ENCODE results near the gene IQCH. TPM values are rescaled to one million over a fixed set of nuclear protein-coding genes. Genes with fewer than 3 reads are reported as not detected.

The IQCH gene
- total RNA-seq, 1 experiment from 2014 or later, result 1.1 TPM

- H3K4me1 ChIP-seq (ENCODE audit: insufficient read depth, low read length), result no peaks in the 10 kb centered on the region
- Mint-ChIP-seq H3K4me3 (no peak overlapping the region), H3K36me3 (ENCODE audit: insufficient read depth in 1 of 3, low read depth in 3 of 3) (peaks cover 0 to 9% (median 0%) of the 10 kb centered on the region in 3 experiments; a peak in 2 of 7 replicates), H3K27me3 (ENCODE audit: low read depth) (no peaks in the 10 kb centered on the region), H3K9me3 (no peaks in the 10 kb centered on the region), H3K4me1 (no peaks in the 10 kb centered on the region), H3K27ac (no peak overlapping the region)
- H2AFZ ChIP-seq (ENCODE audit: low read length), result no peak overlapping the region
- H3K9ac ChIP-seq (ENCODE audit: extremely low read depth, insufficient read length, low read length), result no peak overlapping the region
- H3K56ac ChIP-seq (ENCODE audit: insufficient read length, low read depth, low read length), result no peak overlapping the region
- no peak overlapping the region for H3K4me2 ChIP-seq (ENCODE audit: insufficient read depth, insufficient read length, low read length)
- no peaks in the 10 kb centered on the region for H3K23me2 ChIP-seq (ENCODE audit: insufficient read length, low read depth, low read length, poor library complexity, severe bottlenecking)
- H3K79me2 ChIP-seq (ENCODE audit: insufficient read depth, low read length), result no peaks in the 10 kb centered on the region
- no peak overlapping the region for H2BK15ac ChIP-seq (ENCODE audit: low read depth, low read length)
- H3K9me3 ChIP-seq (ENCODE audit: control insufficient read depth, low read depth, low read length), result no peaks in the 10 kb centered on the region
- H2BK120ac ChIP-seq (ENCODE audit: low read depth, low read length, poor library complexity, severe bottlenecking), result no peak overlapping the region
- no peak overlapping the region for H2AK5ac ChIP-seq (ENCODE audit: insufficient read length, low read length)
- H3T11ph ChIP-seq (ENCODE audit: low read length), result no peak overlapping the region
- no peaks in the 10 kb centered on the region for H3K79me1 ChIP-seq (ENCODE audit: insufficient read depth, low read depth, low read length, poor library complexity, severe bottlenecking)
- no peaks in the 10 kb centered on the region for H3K27me3 ChIP-seq (ENCODE audit: insufficient read depth, low read length)
- no peak overlapping the region for H4K91ac ChIP-seq (ENCODE audit: insufficient read length, low read depth, low read length)
- no peak overlapping the region for H3K23ac ChIP-seq (ENCODE audit: insufficient read length, low read depth, low read length)
- H3K27ac ChIP-seq (ENCODE audit: insufficient read length, low read depth, low read length), result no peak overlapping the region
- H2BK12ac ChIP-seq (ENCODE audit: insufficient read length, low read depth, low read length), result no peak overlapping the region
- no peak overlapping the region for H2BK20ac ChIP-seq (ENCODE audit: low read depth, low read length, poor library complexity, severe bottlenecking)
- H4K8ac ChIP-seq (replicated peaks; ENCODE audit: insufficient read length, low read depth, low read length), result no peak overlapping the region
- TF ChIP-seq CTCF (conservative IDR thresholded peaks at IDR 0.05), result no peak
- no peak overlapping the region for H4K5ac ChIP-seq (ENCODE audit: insufficient read length, low read depth, low read length)
- no peak overlapping the region for H2BK5ac ChIP-seq (ENCODE audit: insufficient read length, low read length)
- no peak overlapping the region for H3K18ac ChIP-seq (ENCODE audit: insufficient read length, low read depth, low read length)
- H4K20me1 ChIP-seq (ENCODE audit: control insufficient read depth, insufficient read depth, insufficient read length), result no peaks in the 10 kb centered on the region
- H3K4ac ChIP-seq (ENCODE audit: low read depth, low read length), result no peak overlapping the region
- H3K14ac ChIP-seq (ENCODE audit: insufficient read depth, low read length), result no peak overlapping the region
- no peak for DNase-seq
Observed at GRCh38 chr15:67216859-67217258, 37.7 kb upstream of the IQCH start.

Data from H9 (cell line).